KOPT-K1 (cell line): Measurements from ENCODE around the gene LGI1.

Experiments
- H3K27ac ChIP-seq: fragments of 200-600 bp; sonication (generic); 2 replicates; pipeline ENCODE4 v1.5.1; 2016; ENCODE audit warnings: antibody characterized with exemption, mild to moderate bottlenecking, low read depth, low read length; ENCODE audit not compliant: poor library complexity, severe bottlenecking
- H3K36me3 ChIP-seq: fragments of 200-600 bp; sonication (generic); 2 replicates; pipeline ENCODE4 v1.5.1; 2017; ENCODE audit warnings: antibody characterized with exemption, mild to moderate bottlenecking, low read length, moderate library complexity; ENCODE audit not compliant: insufficient read depth
- H3K9me3 ChIP-seq: fragments of 200-600 bp; sonication (generic); 2 replicates; pipeline ENCODE4 v1.5.1; 2017; ENCODE audit warnings: antibody characterized with exemption, low read length, mild to moderate bottlenecking; ENCODE audit not compliant: insufficient read depth, poor library complexity, severe bottlenecking

The LGI1 gene

GRCh38 chr10:93757801-93758507 is at the start of gene LGI1:
Gene LGI1, plus strand, starts transcription at chr10:93757936. Its CDS starts 209 bp downstream, at chr10:93758145.
- Histone ChIP-seq H3K9me3 (no peaks in the 10 kb centered on the region), H3K27ac (no peak within 1 kb of the TSS), H3K36me3 (no peaks in the 10 kb centered on the region)

- H3K9me3 ChIP-seq: no peaks in the 10 kb centered on the region
- H3K36me3 ChIP-seq: no peaks in the 10 kb centered on the region
- H3K27ac ChIP-seq: no peak overlapping the region
Observed at GRCh38 chr10:93710333-93710909, 47.3 kb upstream of the LGI1 start.

- Histone ChIP-seq H3K27ac (no peak overlapping the region), H3K36me3 (no peaks in the 10 kb centered on the region), H3K9me3 (no peaks in the 10 kb centered on the region)
Observed at GRCh38 chr10:93711891-93712290, 45.8 kb upstream of the LGI1 start.

GRCh38 chr10:93712593-93712992 is 45.1 kb upstream of the LGI1 start:
- Histone ChIP-seq H3K36me3 (no peaks in the 10 kb centered on the region), H3K27ac (no peak overlapping the region), H3K9me3 (no peaks in the 10 kb centered on the region)

GRCh38 chr10:93715345-93715744 is 42.4 kb upstream of the LGI1 start:
- no peaks in the 10 kb centered on the region for H3K9me3 ChIP-seq
- H3K27ac ChIP-seq: no peak overlapping the region
- H3K36me3 ChIP-seq: no peaks in the 10 kb centered on the region

GRCh38 chr10:93716766-93717165 is 41.0 kb upstream of the LGI1 start:
- no peaks in the 10 kb centered on the region for H3K9me3 ChIP-seq
- H3K36me3 ChIP-seq: no peaks in the 10 kb centered on the region
- H3K27ac ChIP-seq: no peak overlapping the region

- Histone ChIP-seq H3K27ac (no peak overlapping the region), H3K9me3 (no peaks in the 10 kb centered on the region), H3K36me3 (no peaks in the 10 kb centered on the region)
Observed at GRCh38 chr10:93718937-93719725, 38.6 kb upstream of the LGI1 start.

- Histone ChIP-seq H3K36me3 (no peaks in the 10 kb centered on the region), H3K27ac (no peak overlapping the region), H3K9me3 (no peaks in the 10 kb centered on the region)
Observed at GRCh38 chr10:93719901-93720300, 37.8 kb upstream of the LGI1 start.

- H3K36me3 ChIP-seq: no peaks in the 10 kb centered on the region
- H3K9me3 ChIP-seq: peaks cover 4% of the 10 kb centered on the region
- H3K27ac ChIP-seq: no peak overlapping the region
Observed at GRCh38 chr10:93722550-93722949, 35.2 kb upstream of the LGI1 start.

GRCh38 chr10:93723153-93723552 is 34.6 kb upstream of the LGI1 start:
- Histone ChIP-seq H3K36me3 (no peaks in the 10 kb centered on the region), H3K9me3 (peaks cover 7% of the 10 kb centered on the region), H3K27ac (no peak overlapping the region)

GRCh38 chr10:93726024-93726423 is 31.7 kb upstream of the LGI1 start:
- H3K27ac ChIP-seq: no peak overlapping the region
- H3K36me3 ChIP-seq: no peaks in the 10 kb centered on the region
- peaks cover 7% of the 10 kb centered on the region for H3K9me3 ChIP-seq

- Histone ChIP-seq H3K27ac (no peak overlapping the region), H3K36me3 (no peaks in the 10 kb centered on the region), H3K9me3 (no peaks in the 10 kb centered on the region)
Observed at GRCh38 chr10:93741367-93741766, 16.4 kb upstream of the LGI1 start.

GRCh38 chr10:93742633-93743349 is 14.9 kb upstream of the LGI1 start:
- H3K9me3 ChIP-seq: no peaks in the 10 kb centered on the region
- H3K36me3 ChIP-seq: no peaks in the 10 kb centered on the region
- no peak overlapping the region for H3K27ac ChIP-seq

GRCh38 chr10:93745408-93746065 is 12.2 kb upstream of the LGI1 start:
- H3K27ac ChIP-seq: no peak overlapping the region

More at GRCh38 chr10:93745408-93746065, 12.2 kb upstream of the LGI1 start:
- Histone ChIP-seq H3K9me3 (no peaks in the 10 kb centered on the region), H3K36me3 (no peaks in the 10 kb centered on the region)
